K562 (cell line): ENCODE results near the gene ANAPC16. TPM values are rescaled to one million over a fixed set of nuclear protein-coding genes. Genes with fewer than 3 reads are reported as not detected.

ENCODE experiments used
- BCL6 ChIP-seq: fragments of 250-450 bp; sonication (Bioruptor Pico); IDR thresholded peaks from 2 replicates; pipeline ENCODE4 v1.4.0; 2020
- FOXO4 ChIP-seq: fragments of 450-650 bp; formaldehyde crosslinking; IDR thresholded peaks from 2 replicates; pipeline ENCODE4 v1.4.0; 2020; ENCODE audit warnings: mild to moderate bottlenecking, moderate library complexity
- HEY1 ChIP-seq: fragments of 250-450 bp; sonication (Bioruptor Pico); IDR thresholded peaks from 2 replicates; pipeline ENCODE4 v1.5.0; 2020; ENCODE audit warnings: mild to moderate bottlenecking, moderate library complexity, borderline replicate concordance
- HOXB6 ChIP-seq: fragments of 250-450 bp; sonication (Bioruptor Pico); IDR thresholded peaks from 2 replicates; pipeline ENCODE4 v1.5.1; 2022; ENCODE audit warnings: mild to moderate bottlenecking, borderline replicate concordance
- NFXL1 ChIP-seq: fragments of 450-650 bp; formaldehyde crosslinking; IDR thresholded peaks from 2 replicates; pipeline ENCODE4 v1.4.0; 2021; ENCODE audit warnings: mild to moderate bottlenecking
- NRF1 ChIP-seq, 2 experiments: fragments of 450-650 bp; IDR thresholded peaks in 1 of 2; conservative IDR thresholded peaks in 1 of 2; 2 replicates each; pipeline ENCODE4 v1.6.1; 2014; ENCODE audit warnings: mild to moderate bottlenecking in 2 of 2
- PHB2 ChIP-seq: fragments of 450-650 bp; IDR thresholded peaks from 2 replicates; pipeline ENCODE4 v1.6.1; 2017; ENCODE audit warnings: low read depth
- RBM39 ChIP-seq: fragments of 200-400 bp; formaldehyde crosslinking; optimal IDR thresholded peaks from 2 replicates; pipeline ENCODE3; 2018; ENCODE audit warnings: low read depth, low read length
- SFPQ ChIP-seq: fragments of 200-400 bp; formaldehyde crosslinking; IDR thresholded peaks from 2 replicates; pipeline ENCODE4 v1.6.1; 2017; ENCODE audit warnings: mild to moderate bottlenecking, low read depth, low read length, moderate library complexity
- SMC3 ChIP-seq: conservative IDR thresholded peaks from 2 replicates; pipeline ENCODE4 v1.6.1; 2011; ENCODE audit warnings: low read depth, low read length, improper control_type of control experiment; ENCODE audit not compliant: insufficient read depth
- SRSF1 ChIP-seq: fragments of 200-400 bp; formaldehyde crosslinking; IDR thresholded peaks from 2 replicates; pipeline ENCODE4 v1.6.1; 2017; ENCODE audit warnings: mild to moderate bottlenecking, low read depth, low read length, moderate library complexity
- WHSC1 ChIP-seq: IDR thresholded peaks from one replicate; pipeline ENCODE4 v1.6.1; 2012; ENCODE audit warnings: low read length, control low read depth, inconsistent platforms
- ZBTB43 ChIP-seq: sonication (generic); formaldehyde crosslinking; IDR thresholded peaks from 2 replicates; pipeline ENCODE4 v1.8.0; 2023; ENCODE audit warnings: mild to moderate bottlenecking, missing genetic modification reagents
- ZEB2 ChIP-seq: fragments of 450-650 bp; IDR thresholded peaks from 2 replicates; pipeline ENCODE4 v1.6.1; 2016
- ZNF146 ChIP-seq: IDR thresholded peaks from one replicate; pipeline ENCODE4 v1.6.1; 2018; ENCODE audit warnings: missing compliant biosample characterization; ENCODE audit not compliant: unreplicated experiment
- ZNF253 ChIP-seq: fragments of 250-450 bp; sonication (Bioruptor Pico); conservative IDR thresholded peaks from 2 replicates; pipeline ENCODE4 v1.6.1; 2021; ENCODE audit warnings: mild to moderate bottlenecking
- ZNF311 ChIP-seq: fragments of 250-450 bp; sonication (Bioruptor Pico); IDR thresholded peaks from 2 replicates; pipeline ENCODE4 v1.4.0; 2020; ENCODE audit warnings: mild to moderate bottlenecking, moderate library complexity
- ZNF589 ChIP-seq: fragments of 200-800 bp; sonication (Bioruptor generic); IDR thresholded peaks from 2 replicates; pipeline ENCODE4 v1.6.1; 2016; ENCODE audit warnings: low read depth, missing genetic modification characterization, missing compliant biosample characterization
- ZNF764 ChIP-seq: fragments of 250-450 bp; sonication (Bioruptor Pico); IDR thresholded peaks from 2 replicates; pipeline ENCODE4 v1.4.0; 2020; ENCODE audit warnings: low read depth, mild to moderate bottlenecking, moderate library complexity
- ZZZ3 ChIP-seq: fragments of 450-650 bp; IDR thresholded peaks from 2 replicates; pipeline ENCODE4 v1.6.1; 2016; ENCODE audit warnings: antibody characterized with exemption, mild to moderate bottlenecking, moderate library complexity
- polyA plus RNA-seq, 8 experiments: library from polyadenylated mRNA; depleted of rRNA in 4 of 8; stranded (reverse) in 5 of 8; unstranded in 3 of 8; fragments of >200 nt; fragmentation: Nextera tagmentation in 2 of 8; fragmentation: Illumina TruSeq in 1 of 8; extraction: Ambion mirVana in 2 of 8; extraction: Trizol in 1 of 8; gene quantifications; 2 replicates each; pipeline versions ENCODE4 v1.2.1 to v1.2.3, GENCODE V29; 2011 to 2014; ENCODE audit warnings: inconsistent platforms in 1 of 8, missing spikeins in 1 of 8
- total RNA-seq, 7 experiments: library from RNA; depleted of rRNA in 6 of 7; stranded (reverse); fragments of >200 nt in 6 of 7; fragmentation: Illumina TruSeq in 2 of 7; extraction: Trizol in 2 of 7; gene quantifications; 2 replicates each; pipeline versions ENCODE4 v1.2.1 to v1.2.3, GENCODE V29; 2011 to 2021; ENCODE audit warnings: low replicate concordance in 1 of 7
- TF ChIP-seq, protein P1 (sequence below): fragments of 250-450 bp; sonication (Bioruptor Pico); IDR thresholded peaks from 2 replicates; pipeline ENCODE4 v1.5.0; 2021; ENCODE audit warnings: mild to moderate bottlenecking, borderline replicate concordance

ANAPC16 gene
- total and polyA plus RNA-seq, 9 of the 15 experiments (the other 6 are each of a cell fraction or from before 2014, with no cell fraction given) = 42.6 to 208 (median 108) TPM

GRCh38 chr10:72260976-72261783 lies 45.4 kb downstream of the ANAPC16 start (continued):
- no peak for TF ChIP-seq ZNF253 (CRISPR knock-in tag)
- TF ChIP-seq ZNF589 = no peak; the same call in 1 of the 2 replicates
- TF ChIP-seq NRF1 (conservative IDR thresholded peaks at IDR 0.05 in 1 of 2, IDR thresholded peaks at IDR 0.05 in 1 of 2) = no peak
- TF ChIP-seq SRSF1 = no peak
- TF ChIP-seq BCL6 = no peak
- TF ChIP-seq PHB2 = no peak
- 0 out of 2 replicates have a peak, but pooled peaks have one; percentile 62 for TF ChIP-seq FOXO4
- TF ChIP-seq, protein P1, sequence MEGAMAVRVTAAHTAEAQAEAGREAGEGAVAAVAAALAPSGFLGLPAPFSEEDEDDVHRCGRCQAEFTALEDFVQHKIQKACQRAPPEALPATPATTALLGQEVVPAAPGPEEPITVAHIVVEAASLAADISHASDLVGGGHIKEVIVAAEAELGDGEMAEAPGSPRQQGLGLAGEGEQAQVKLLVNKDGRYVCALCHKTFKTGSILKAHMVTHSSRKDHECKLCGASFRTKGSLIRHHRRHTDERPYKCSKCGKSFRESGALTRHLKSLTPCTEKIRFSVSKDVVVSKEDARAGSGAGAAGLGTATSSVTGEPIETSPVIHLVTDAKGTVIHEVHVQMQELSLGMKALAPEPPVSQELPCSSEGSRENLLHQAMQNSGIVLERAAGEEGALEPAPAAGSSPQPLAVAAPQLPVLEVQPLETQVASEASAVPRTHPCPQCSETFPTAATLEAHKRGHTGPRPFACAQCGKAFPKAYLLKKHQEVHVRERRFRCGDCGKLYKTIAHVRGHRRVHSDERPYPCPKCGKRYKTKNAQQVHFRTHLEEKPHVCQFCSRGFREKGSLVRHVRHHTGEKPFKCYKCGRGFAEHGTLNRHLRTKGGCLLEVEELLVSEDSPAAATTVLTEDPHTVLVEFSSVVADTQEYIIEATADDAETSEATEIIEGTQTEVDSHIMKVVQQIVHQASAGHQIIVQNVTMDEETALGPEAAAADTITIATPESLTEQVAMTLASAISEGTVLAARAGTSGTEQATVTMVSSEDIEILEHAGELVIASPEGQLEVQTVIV (CRISPR knock-in tag) = no peak
- no peak for TF ChIP-seq HOXB6 (CRISPR knock-in tag)
- TF ChIP-seq ZZZ3 = no peak
- no peak for TF ChIP-seq WHSC1
- TF ChIP-seq SFPQ = no peak
- no peak for TF ChIP-seq SMC3
- no peak for TF ChIP-seq ZNF146 (CRISPR knock-in tag)
- TF ChIP-seq ZEB2 = peak; percentile 97
- TF ChIP-seq NFXL1 (CRISPR knock-in tag) = 0 out of 2 replicates have a peak, but pooled peaks have one; percentile 23
- no peak for TF ChIP-seq ZNF311 (CRISPR knock-in tag)
- no peak for TF ChIP-seq ZBTB43 (CRISPR knock-in tag)
- TF ChIP-seq HEY1 (CRISPR knock-in tag) = peak; percentile 66
- TF ChIP-seq ZNF764 (CRISPR knock-in tag) = no peak
- peak; percentile 74 for TF ChIP-seq RBM39
